ENCODE results near the gene SLC7A5.

Gene SLC7A5

GRCh38 chr16:87839542-87840270 is 29.6 kb downstream of the SLC7A5 start:
- DNase-seq = no peak
- no peaks in the 10 kb centered on the region for H3K4me1 ChIP-seq
- intact Hi-C loops (cut with DNase I; ENCODE audit: low total_unique reads) = loop anchor here (5.0 to 10.0 kb wide), 2 partner anchors 38 to 55 kb away; no protein-coding TSS in a partner anchor
- H3K9me3 ChIP-seq = no peaks in the 10 kb centered on the region
- peaks cover 0 to 43% (median 0%) of the 10 kb centered on the region in 3 donors for H3K36me3 ChIP-seq
- H3K27ac ChIP-seq = no peak overlapping the region
- H3K27me3 ChIP-seq = peaks cover 0 to 3% of the 10 kb centered on the region in 2 donors
- TF ChIP-seq, protein P1, sequence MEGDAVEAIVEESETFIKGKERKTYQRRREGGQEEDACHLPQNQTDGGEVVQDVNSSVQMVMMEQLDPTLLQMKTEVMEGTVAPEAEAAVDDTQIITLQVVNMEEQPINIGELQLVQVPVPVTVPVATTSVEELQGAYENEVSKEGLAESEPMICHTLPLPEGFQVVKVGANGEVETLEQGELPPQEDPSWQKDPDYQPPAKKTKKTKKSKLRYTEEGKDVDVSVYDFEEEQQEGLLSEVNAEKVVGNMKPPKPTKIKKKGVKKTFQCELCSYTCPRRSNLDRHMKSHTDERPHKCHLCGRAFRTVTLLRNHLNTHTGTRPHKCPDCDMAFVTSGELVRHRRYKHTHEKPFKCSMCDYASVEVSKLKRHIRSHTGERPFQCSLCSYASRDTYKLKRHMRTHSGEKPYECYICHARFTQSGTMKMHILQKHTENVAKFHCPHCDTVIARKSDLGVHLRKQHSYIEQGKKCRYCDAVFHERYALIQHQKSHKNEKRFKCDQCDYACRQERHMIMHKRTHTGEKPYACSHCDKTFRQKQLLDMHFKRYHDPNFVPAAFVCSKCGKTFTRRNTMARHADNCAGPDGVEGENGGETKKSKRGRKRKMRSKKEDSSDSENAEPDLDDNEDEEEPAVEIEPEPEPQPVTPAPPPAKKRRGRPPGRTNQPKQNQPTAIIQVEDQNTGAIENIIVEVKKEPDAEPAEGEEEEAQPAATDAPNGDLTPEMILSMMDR (IDR thresholded peaks at IDR 0.05) = no peak
- no peak overlapping the region for H3K4me3 ChIP-seq

DNA sequence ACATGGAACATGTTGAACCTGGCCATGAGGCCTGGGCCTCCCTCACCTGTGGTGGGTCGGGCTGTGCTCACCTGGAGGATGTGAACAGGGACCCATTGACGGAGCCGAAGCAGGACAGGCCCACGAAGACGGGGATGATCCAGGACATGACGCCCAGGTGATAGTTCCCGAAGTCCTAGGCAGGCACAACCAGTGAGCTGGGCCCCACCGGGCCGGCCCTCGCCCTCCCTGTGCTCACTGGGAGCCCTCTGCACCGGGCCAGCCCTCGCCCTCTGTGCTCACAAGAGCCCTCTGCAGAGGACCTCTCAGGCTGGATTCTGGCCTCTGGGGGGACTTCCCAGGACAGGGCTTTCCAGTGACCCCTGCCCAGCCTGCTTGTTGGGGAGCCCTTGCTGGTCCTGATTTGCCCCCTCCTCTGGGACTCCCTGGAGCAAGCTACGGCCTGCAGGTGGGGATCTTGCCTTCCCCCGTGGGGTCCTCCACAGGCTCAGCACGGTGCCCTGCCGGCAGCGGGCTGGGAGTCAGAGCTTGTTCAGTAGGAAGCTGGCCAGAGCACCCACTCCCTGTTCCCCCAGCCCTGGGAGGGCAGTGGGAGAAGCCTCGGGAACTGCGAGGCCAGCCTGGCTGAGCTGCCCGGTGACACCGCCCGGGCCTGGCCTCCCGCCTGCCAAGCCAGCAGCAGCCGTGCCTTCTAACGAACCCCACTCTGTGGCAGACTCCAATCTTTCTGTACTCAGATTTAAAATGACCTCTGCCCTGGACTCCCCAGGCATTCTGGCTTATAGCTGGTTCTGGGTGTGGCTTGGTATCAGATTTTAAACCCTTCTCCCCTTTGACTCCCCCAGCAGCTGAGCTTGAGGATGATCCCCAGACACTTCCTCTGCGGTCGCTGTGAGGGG is 30.4 kb downstream of the SLC7A5 start:
- TF ChIP-seq, protein P1 (IDR thresholded peaks at IDR 0.05) = no peak
- Histone ChIP-seq H3K4me1 (no peaks in the 10 kb centered on the region), H3K27me3 (no peaks in the 10 kb centered on the region), H3K9me3 (no peaks in the 10 kb centered on the region), H3K27ac (no peak overlapping the region), H3K4me3 (no peak overlapping the region), H3K36me3 (peaks cover 0 to 51% (median 6%) of the 10 kb centered on the region in 3 donors)
- intact Hi-C loops (cut with DNase I; ENCODE audit: low total_unique reads) = no loop called here
- DNase-seq = no peak

- Histone ChIP-seq H3K4me1 (no peaks in the 10 kb centered on the region), H3K9me3 (no peaks in the 10 kb centered on the region), H3K27me3 (no peaks in the 10 kb centered on the region), H3K4me3 (no peak overlapping the region), H3K27ac (no peak overlapping the region), H3K36me3 (peaks cover 0 to 62% (median 7%) of the 10 kb centered on the region in 3 donors)
- TF ChIP-seq, protein P1 (IDR thresholded peaks at IDR 0.05) = no peak
- DNase-seq = no peak
- intact Hi-C loops (cut with DNase I; ENCODE audit: low total_unique reads) = no loop called here
These were observed 31.5 kb downstream of the SLC7A5 start for GRCh38 chr16:87837627-87838289.

GRCh38 chr16:87836844-87837581 is 32.3 kb downstream of the SLC7A5 start:
- H3K4me3 ChIP-seq = no peak overlapping the region
- H3K4me1 ChIP-seq = no peaks in the 10 kb centered on the region
- intact Hi-C loops (cut with DNase I; ENCODE audit: low total_unique reads) = no loop called here
- H3K36me3 ChIP-seq = peaks cover 0 to 70% (median 7%) of the 10 kb centered on the region in 3 donors
- H3K27me3 ChIP-seq = no peaks in the 10 kb centered on the region
- TF ChIP-seq, protein P1 (IDR thresholded peaks at IDR 0.05) = no peak
- no peak for DNase-seq
- no peak overlapping the region for H3K27ac ChIP-seq
- no peaks in the 10 kb centered on the region for H3K9me3 ChIP-seq

DNA sequence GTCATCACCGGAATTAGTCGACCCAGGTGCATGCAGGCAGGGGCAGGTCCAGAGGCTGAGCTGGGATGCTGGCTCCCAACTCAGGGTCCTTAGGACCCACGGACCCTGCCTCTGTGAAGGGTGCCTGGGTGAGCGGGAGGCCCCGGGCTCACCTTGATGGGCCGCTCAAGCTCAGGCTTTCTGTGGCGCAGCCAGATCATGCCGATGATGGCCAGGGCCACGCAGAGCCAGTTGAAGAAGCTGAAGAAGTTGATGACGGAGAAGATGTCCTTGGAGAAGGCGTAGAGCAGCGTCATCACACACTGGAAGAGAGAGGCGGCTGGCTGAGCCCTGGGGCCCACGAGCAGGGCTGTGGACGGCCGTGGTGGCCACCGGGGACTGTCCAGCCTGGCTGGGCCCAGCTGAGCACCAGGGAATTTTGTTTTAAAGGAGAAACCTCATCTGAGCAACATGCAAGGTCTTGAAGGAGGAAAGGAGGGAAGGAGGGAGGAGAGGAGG is 32.9 kb downstream of the SLC7A5 start:
- TF ChIP-seq, protein P1 (IDR thresholded peaks at IDR 0.05) = no peak
- no peaks in the 10 kb centered on the region for H3K27me3 ChIP-seq
- peaks cover 0 to 71% (median 7%) of the 10 kb centered on the region in 3 donors for H3K36me3 ChIP-seq
- H3K4me1 ChIP-seq = no peaks in the 10 kb centered on the region
- no peak overlapping the region for H3K27ac ChIP-seq
- intact Hi-C loops (cut with DNase I; ENCODE audit: low total_unique reads) = no loop called here
- H3K4me3 ChIP-seq = no peak overlapping the region
- no peaks in the 10 kb centered on the region for H3K9me3 ChIP-seq
- DNase-seq = no peak
